HCT116 (cell line): ENCODE measurements around the gene ENO2. TPM values are rescaled to one million over a fixed set of nuclear protein-coding genes. Genes with fewer than 3 reads are reported as not detected.
"Not testable (repeated sequence)": the region's sequence is repeated elsewhere in the genome, so short reads cannot be mapped to it uniquely, and the experiment has no call there.

Experiments used
- ATAC-seq: fragments of 200-7000 bp; cut with Tn5 transposase; 2 replicates; pipeline ENCODE4 v1.9.1; 2020; ENCODE audit warnings: mild to moderate bottlenecking, moderate library complexity
- BruUV-seq: library from RNA; stranded (reverse); fragments of 400-500 nt; replicated peaks from 2 replicates; lab custom pipeline; 2021; lab: Mats Ljungman, UMichigan
- CTCF ChIA-PET: fragments of 300-600 bp; sonication (Branson Sonifier 250); formaldehyde crosslinking; loops from one replicate; lab custom pipeline; 2021; ENCODE audit warnings: antibody characterized with exemption; lab: Charles Lee
- POLR2A ChIA-PET: fragments of 300-600, 350-600 bp; sonication (Branson Sonifier 250); formaldehyde crosslinking; loops from one replicate; lab custom pipeline; 2021; ENCODE audit warnings: antibody characterized with exemption; lab: Charles Lee
- RAD21 ChIA-PET, 2 experiments: fragments of 300-600 bp; sonication (Branson Sonifier 250); formaldehyde crosslinking; loops; one replicate each; lab custom pipeline; 2023; ENCODE audit warnings: low total read pairs in 2 of 2; ENCODE audit not compliant: uncharacterized antibody in 2 of 2, unreplicated experiment in 2 of 2, low non-redundant PET in 1 of 2; lab: Charles Lee
- DNase-seq: peaks from one replicate; pipeline ENCODE4 v3.0.0-alpha.2; 2010; ENCODE audit warnings: low read depth, low spot score
- H2AFZ ChIP-seq: fragments of 200-600 bp; shearing (Covaris generic), sonication (generic); 2 replicates; pipeline ENCODE4 v1.6.1; 2017; ENCODE audit warnings: low read depth, mixed run types, mixed read lengths, antibody characterized with exemption, low read length; ENCODE audit not compliant: poor library complexity, severe bottlenecking
- H3K27ac ChIP-seq: 2 replicates; pipeline ENCODE4 v1.5.1; 2012; ENCODE audit warnings: low read depth, low read length
- H3K27me3 ChIP-seq: fragments of 200-600 bp; sonication (generic); 2 replicates; pipeline ENCODE4 v1.6.1; 2016; ENCODE audit warnings: mixed run types, low read length, mixed read lengths; ENCODE audit not compliant: insufficient read depth
- H3K36me3 ChIP-seq, 2 experiments: fragments of 200-500 bp in 1 of 2; fragments of 200-600 bp in 1 of 2; sonication (Bioruptor generic) in 1 of 2; sonication (generic) in 1 of 2; 2 replicates each; pipeline versions ENCODE4 v1.5.1 to v1.6.1; 2014 to 2016; ENCODE audit warnings: low read length in 2 of 2, inconsistent platforms in 1 of 2, mixed read lengths in 1 of 2, mixed run types in 1 of 2; ENCODE audit not compliant: insufficient read depth in 2 of 2, control insufficient read depth in 1 of 2
- H3K4me1 ChIP-seq, 2 experiments: fragments of 200-600 bp in 1 of 2; sonication (generic) in 1 of 2; 2 replicates each; pipeline versions ENCODE4 v1.5.1 to v1.6.1; 2012 to 2017; ENCODE audit warnings: low read length in 2 of 2, inconsistent platforms in 1 of 2, mild to moderate bottlenecking in 1 of 2, mixed read lengths in 1 of 2, mixed run types in 1 of 2, moderate library complexity in 1 of 2; ENCODE audit not compliant: insufficient read depth in 2 of 2, control insufficient read depth in 1 of 2
- H3K4me2 ChIP-seq: fragments of 200-600 bp; sonication (generic); 2 replicates; pipeline ENCODE4 v1.6.1; 2017; ENCODE audit warnings: mixed run types, low read length, mixed read lengths
- H3K4me3 ChIP-seq, 2 experiments: fragments of 200-600 bp in 1 of 2; sonication (generic) in 1 of 2; replicated peaks in 1 of 2; 2 replicates each; pipeline ENCODE4 v1.5.1; 2011 to 2016; ENCODE audit warnings: low read length in 2 of 2, control low read depth in 1 of 2, low read depth in 1 of 2, mild to moderate bottlenecking in 1 of 2, mixed read lengths in 1 of 2, mixed run types in 1 of 2
- H3K79me2 ChIP-seq: fragments of 200-600 bp; sonication (generic); 2 replicates; pipeline ENCODE4 v1.6.1; 2017; ENCODE audit warnings: mild to moderate bottlenecking, mixed run types, low read length, moderate library complexity, mixed read lengths; ENCODE audit not compliant: insufficient read depth
- H3K9ac ChIP-seq: fragments of 200-600 bp; sonication (generic); 2 replicates; pipeline ENCODE4 v1.6.1; 2016; ENCODE audit warnings: low read length, mixed read lengths
- H3K9me2 ChIP-seq: fragments of 200-600 bp; sonication (generic), shearing (Covaris generic); 2 replicates; pipeline ENCODE4 v1.6.1; 2017; ENCODE audit warnings: mixed run types, mild to moderate bottlenecking, moderate library complexity; ENCODE audit not compliant: insufficient read depth
- H3K9me3 ChIP-seq, 2 experiments: fragments of 200-500 bp in 1 of 2; fragments of 200-600 bp in 1 of 2; sonication (Bioruptor generic) in 1 of 2; sonication (generic) in 1 of 2; 2 replicates each; pipeline ENCODE4 v1.6.1; 2014 to 2017; ENCODE audit warnings: low read length in 2 of 2, mixed read lengths in 2 of 2, inconsistent platforms in 1 of 2, low read depth in 1 of 2, mild to moderate bottlenecking in 1 of 2, mixed run types in 1 of 2, moderate library complexity in 1 of 2; ENCODE audit not compliant: control insufficient read depth in 1 of 2, insufficient read depth in 1 of 2
- H4K20me1 ChIP-seq: fragments of 200-600 bp; sonication (generic), shearing (Covaris generic); 2 replicates; pipeline ENCODE4 v1.6.1; 2017; ENCODE audit warnings: mixed run types, mild to moderate bottlenecking, moderate library complexity; ENCODE audit not compliant: insufficient read depth
- CEBPB ChIP-seq: IDR thresholded peaks from 2 replicates; pipeline ENCODE4 v1.6.1; 2012; ENCODE audit warnings: low read depth
- ELF1 ChIP-seq: IDR thresholded peaks from 2 replicates; pipeline ENCODE4 v1.6.1; 2012; ENCODE audit warnings: low read depth, borderline replicate concordance
- EZH2 ChIP-seq: fragments of 200-600 bp; sonication (generic); IDR thresholded peaks from 2 replicates; pipeline ENCODE4 v1.6.1; 2017; ENCODE audit warnings: antibody characterized with exemption, mixed run types
- FOSL1 ChIP-seq: IDR thresholded peaks from 2 replicates; pipeline ENCODE4 v1.6.1; 2012; ENCODE audit warnings: low read depth
- JUND ChIP-seq: IDR thresholded peaks from 2 replicates; pipeline ENCODE4 v1.6.1; 2012
- POLR2A ChIP-seq: IDR thresholded peaks from 2 replicates; pipeline ENCODE4 v1.7.0; 2011; ENCODE audit warnings: borderline replicate concordance; ENCODE audit not compliant: insufficient read depth, insufficient read length; ENCODE audit errors: extremely low read depth
- POLR2AphosphoS5 ChIP-seq: IDR thresholded peaks from 2 replicates; pipeline ENCODE4 v1.6.1; 2011; ENCODE audit warnings: mild to moderate bottlenecking, low read depth, low read length, moderate library complexity
- RAD21 ChIP-seq: IDR thresholded peaks from 2 replicates; pipeline ENCODE4 v1.6.1; 2012; ENCODE audit warnings: low read depth, mild to moderate bottlenecking
- TCF7L2 ChIP-seq: IDR thresholded peaks from 2 replicates; pipeline ENCODE4 v1.7.0; 2011; ENCODE audit warnings: borderline replicate concordance, inconsistent platforms; ENCODE audit not compliant: insufficient read depth, insufficient read length; ENCODE audit errors: extremely low read depth
- YY1 ChIP-seq: IDR thresholded peaks from 2 replicates; pipeline ENCODE4 v1.6.1; 2011; ENCODE audit warnings: low read length, low read depth, moderate library complexity, mild to moderate bottlenecking; ENCODE audit not compliant: insufficient replicate concordance; ENCODE audit errors: extremely low read depth
- ZFX ChIP-seq: fragments of 450-650 bp; IDR thresholded peaks from 2 replicates; pipeline ENCODE4 v1.6.1; 2017
- ZNF274 ChIP-seq: fragments of 200-500 bp; sonication (Bioruptor generic); IDR thresholded peaks from 2 replicates; pipeline ENCODE4 v1.6.1; 2014; ENCODE audit warnings: mild to moderate bottlenecking, low read depth, low read length, inconsistent platforms
- intact Hi-C: fragments of 100-400 bp; cut with micrococcal nuclease; formaldehyde crosslinking; loops from 2 replicates; pipeline ENCODE4 v1.10.0; 2022
- total RNA-seq: library from RNA; stranded (reverse); gene quantifications from one replicate; pipeline ENCODE4 v1.2.1, GENCODE V29; 2021; ENCODE audit not compliant: unreplicated experiment

Gene ENO2
- total RNA-seq, 1 experiment from 2014 or later: 117 TPM

GRCh38 chr12:6905414-6906040 lies 8.9 kb upstream of the ENO2 start:
- Histone ChIP-seq H3K27ac (no peak overlapping the region; the same call in 1 of the 2 replicates), H2AFZ (no peak overlapping the region)
- CTCF ChIA-PET: interaction anchor here (1.3 to 1.5 kb wide), 3 partner anchors 15 to 36 kb away, joined by 3 to 5 read pairs (median 4); no protein-coding TSS in a partner anchor

GRCh38 chr12:6908141-6908540 lies 6.2 kb upstream of the ENO2 start:
- peaks cover 10 to 20% of the 10 kb centered on the region in 2 experiments for H3K4me1 ChIP-seq
- H4K20me1 ChIP-seq, H3K79me2 ChIP-seq, ATAC-seq, H3K9me2 ChIP-seq, H3K27me3 ChIP-seq, H3K36me3 ChIP-seq, DNase-seq, H3K9me3 ChIP-seq, RAD21 ChIA-PET, H2AFZ ChIP-seq, H3K4me2 ChIP-seq, H3K9ac ChIP-seq, H3K27ac ChIP-seq, BruUV-seq, intact Hi-C loops, H3K4me3 ChIP-seq: not testable (repeated sequence)
- ChIA-PET POLR2A (interaction anchor here (0.6 to 3.1 kb wide), 4 partner anchors 17 to 41 kb away, joined by 3 to 16 read pairs (median 3); partner anchors contain the start of genes C12orf57 and RNU7-1), CTCF (interaction anchor here (0.7 to 1.6 kb wide), 4 partner anchors 16 to 35 kb away, joined by 3 to 4 read pairs (median 4); partner anchors contain the start of gene SPSB2)

More at GRCh38 chr12:6905414-6906040, 8.9 kb upstream of the ENO2 start:
- ChIA-PET POLR2A (interaction anchor here (0.6 to 1.7 kb wide), 5 partner anchors 14 to 101 kb away, joined by 3 to 9 read pairs (median 3); partner anchors contain the start of genes C12orf57, RNU7-1 and TPI1), RAD21 (no interaction called here)
- Histone ChIP-seq H3K36me3 (no peaks in the 10 kb centered on the region), H3K79me2 (no peaks in the 10 kb centered on the region), H3K9ac (peak overlapping the region; percentile 80), H3K9me2 (no peaks in the 10 kb centered on the region), H3K9me3 (no peaks in the 10 kb centered on the region), H3K27me3 (no peaks in the 10 kb centered on the region), H3K4me2 (peak overlapping the region; percentile 98), H3K4me3 (peak overlapping the region; percentile 64 to 82), H4K20me1 (no peaks in the 10 kb centered on the region), H3K4me1 (peaks cover 10 to 20% of the 10 kb centered on the region in 2 experiments)
- no peak for DNase-seq
- intact Hi-C loops: no loop called here
- BruUV-seq: no TSS peak
- no peak for ATAC-seq
- TF ChIP-seq ZFX: no peak
- no peak for TF ChIP-seq ELF1
- no peak for TF ChIP-seq CEBPB
- no peak for TF ChIP-seq EZH2
- no peak for TF ChIP-seq POLR2A
- no peak for TF ChIP-seq JUND
- TF ChIP-seq FOSL1: no peak
- TF ChIP-seq ZNF274: no peak
- TF ChIP-seq POLR2AphosphoS5: no peak
- TF ChIP-seq RAD21: no peak
- TF ChIP-seq TCF7L2: no peak
- no peak for TF ChIP-seq YY1
